ENCODE results near the gene UBTD1. TPM values are rescaled to one million over a fixed set of nuclear protein-coding genes. Genes with fewer than 3 reads are reported as not detected.
A peak's percentile ranks its signal among the peaks of the same experiment; 100 is the strongest.

Gene UBTD1
- total RNA-seq, 1 experiment from 2014 or later: 19.0 TPM

- Mint-ChIP-seq H3K27ac (peak overlapping the region; percentile 77 to 92 (median 85); a peak in 6 of 7 replicates), H3K4me1 (peaks cover 37 to 43% of the 10 kb centered on the region in 2 experiments), H3K4me3 (no peak overlapping the region), H3K36me3 (ENCODE audit: insufficient read depth in 1 of 3, low read depth in 3 of 3) (no peaks in the 10 kb centered on the region; a peak in 1 of 7 replicates), H3K27me3 (ENCODE audit: low read depth) (no peaks in the 10 kb centered on the region), H3K9me3 (no peaks in the 10 kb centered on the region)
- no peak for DNase-seq
- Histone ChIP-seq H2AFZ (ENCODE audit: low read length) (no peak overlapping the region), H4K8ac (replicated peaks; ENCODE audit: insufficient read length, low read depth, low read length) (no peak overlapping the region), H3K4ac (ENCODE audit: low read depth, low read length) (no peak overlapping the region), H3K23me2 (ENCODE audit: insufficient read length, low read depth, low read length, poor library complexity, severe bottlenecking) (no peaks in the 10 kb centered on the region), H3K27ac (ENCODE audit: insufficient read length, low read depth, low read length) (no peak overlapping the region), H2BK120ac (ENCODE audit: low read depth, low read length, poor library complexity, severe bottlenecking) (no peak overlapping the region), H3K56ac (ENCODE audit: insufficient read length, low read depth, low read length) (no peak overlapping the region), H3K14ac (ENCODE audit: insufficient read depth, low read length) (peak overlapping the region; percentile 1; the same call in 1 of the 2 replicates), H2BK5ac (ENCODE audit: insufficient read length, low read length) (no peak overlapping the region), H2BK20ac (ENCODE audit: low read depth, low read length, poor library complexity, severe bottlenecking) (no peak overlapping the region), H2BK12ac (ENCODE audit: insufficient read length, low read depth, low read length) (peak overlapping the region; percentile 16), H3K79me2 (ENCODE audit: insufficient read depth, low read length) (no peaks in the 10 kb centered on the region), H3K4me1 (ENCODE audit: insufficient read depth, low read length) (peaks cover 8% of the 10 kb centered on the region; the same call in 1 of the 2 replicates), H3K4me2 (ENCODE audit: insufficient read depth, insufficient read length, low read length) (no peak overlapping the region), H3K18ac (ENCODE audit: insufficient read length, low read depth, low read length) (no peak overlapping the region), H3K23ac (ENCODE audit: insufficient read length, low read depth, low read length) (no peak overlapping the region), H3K79me1 (ENCODE audit: insufficient read depth, low read depth, low read length, poor library complexity, severe bottlenecking) (no peaks in the 10 kb centered on the region), H2AK5ac (ENCODE audit: insufficient read length, low read length) (no peak overlapping the region), H4K20me1 (ENCODE audit: control insufficient read depth, insufficient read depth, insufficient read length) (no peaks in the 10 kb centered on the region), H3K27me3 (ENCODE audit: insufficient read depth, low read length) (no peaks in the 10 kb centered on the region), H3T11ph (ENCODE audit: low read length) (no peak overlapping the region), H2BK15ac (ENCODE audit: low read depth, low read length) (no peak overlapping the region), H4K5ac (ENCODE audit: insufficient read length, low read depth, low read length) (no peak overlapping the region), H4K91ac (ENCODE audit: insufficient read length, low read depth, low read length) (no peak overlapping the region), H3K9ac (ENCODE audit: extremely low read depth, insufficient read length, low read length) (no peak overlapping the region), H3K9me3 (ENCODE audit: control insufficient read depth, low read depth, low read length) (no peaks in the 10 kb centered on the region)
- WGBS (ENCODE audit: extremely low coverage, insufficient read length, low lambda C conversion rate): no CpG with 5 or more reads among the region's 5 CpGs
- TF ChIP-seq CTCF (conservative IDR thresholded peaks at IDR 0.05): no peak
Measured at GRCh38 chr10:97520520-97520919, 21.8 kb downstream of the UBTD1 start.
